ENCODE data around the gene PRDM16. TPM values are rescaled to one million over a fixed set of nuclear protein-coding genes. Genes with fewer than 3 reads are reported as not detected.

The PRDM16 gene
- total RNA-seq, 1 donor from 2014 or later = 21.4 TPM

DNA sequence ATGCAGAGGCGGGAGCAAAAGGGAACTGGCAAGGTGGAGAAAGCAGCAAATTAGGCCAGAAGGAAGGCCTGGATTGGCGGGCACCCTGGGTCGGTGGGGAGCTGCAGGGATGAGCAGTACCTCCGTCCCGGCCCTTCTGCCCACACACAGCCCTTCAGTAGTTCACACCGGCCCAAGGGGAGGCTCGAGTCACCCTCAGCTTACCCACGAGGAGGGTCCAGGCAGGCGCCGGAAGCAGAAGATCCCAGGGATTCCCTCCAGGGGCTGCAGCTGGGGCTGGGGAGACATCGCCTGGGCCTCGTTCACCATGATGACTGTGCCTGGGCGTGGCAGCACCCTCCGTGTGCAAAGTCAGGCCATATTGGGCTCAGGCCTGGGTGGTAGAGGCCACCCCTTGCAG, 190.0 kb downstream of the PRDM16 start:
- H3K4me3 Mint-ChIP-seq (ENCODE audit: unreplicated experiment) = no peak overlapping the region
- H3K9me3 Mint-ChIP-seq (ENCODE audit: unreplicated experiment) = no peaks in the 10 kb centered on the region
- H3K36me3 Mint-ChIP-seq (ENCODE audit: low read depth, unreplicated experiment) = no peaks in the 10 kb centered on the region
- DNase-seq (ENCODE audit: low spot score) = no peak
- peaks cover 14% of the 10 kb centered on the region for H3K27me3 Mint-ChIP-seq (ENCODE audit: unreplicated experiment)
- H3K27ac Mint-ChIP-seq (ENCODE audit: unreplicated experiment) = no peak overlapping the region
- no peak for TF ChIP-seq CTCF (IDR thresholded peaks at IDR 0.05; ENCODE audit: unreplicated experiment)
- H3K4me1 Mint-ChIP-seq (ENCODE audit: unreplicated experiment) = peaks cover 41% of the 10 kb centered on the region

- peak overlapping the region; percentile 69 for H3K4me3 Mint-ChIP-seq (ENCODE audit: unreplicated experiment)
- peak overlapping the region; percentile 90 for H3K27ac Mint-ChIP-seq (ENCODE audit: unreplicated experiment)
- peaks cover 40% of the 10 kb centered on the region for H3K4me1 Mint-ChIP-seq (ENCODE audit: unreplicated experiment)
- no peaks in the 10 kb centered on the region for H3K9me3 Mint-ChIP-seq (ENCODE audit: unreplicated experiment)
- no peak for DNase-seq (ENCODE audit: low spot score)
- no peak for TF ChIP-seq CTCF (IDR thresholded peaks at IDR 0.05; ENCODE audit: unreplicated experiment)
- no peaks in the 10 kb centered on the region for H3K36me3 Mint-ChIP-seq (ENCODE audit: low read depth, unreplicated experiment)
- peaks cover 23% of the 10 kb centered on the region for H3K27me3 Mint-ChIP-seq (ENCODE audit: unreplicated experiment)
Observed at GRCh38 chr1:3261007-3261968, 192.3 kb downstream of the PRDM16 start.

GRCh38 chr1:3261969-3262579, 193.1 kb downstream of the PRDM16 start:
- no peak for TF ChIP-seq CTCF (IDR thresholded peaks at IDR 0.05; ENCODE audit: unreplicated experiment)
- DNase-seq (ENCODE audit: low spot score) = no peak
- Mint-ChIP-seq H3K9me3 (ENCODE audit: unreplicated experiment) (no peaks in the 10 kb centered on the region), H3K27ac (ENCODE audit: unreplicated experiment) (peak overlapping the region; percentile 90), H3K4me1 (ENCODE audit: unreplicated experiment) (peaks cover 40% of the 10 kb centered on the region), H3K4me3 (ENCODE audit: unreplicated experiment) (peak overlapping the region; percentile 10), H3K36me3 (ENCODE audit: low read depth, unreplicated experiment) (no peaks in the 10 kb centered on the region), H3K27me3 (ENCODE audit: unreplicated experiment) (peaks cover 23% of the 10 kb centered on the region)

- Mint-ChIP-seq H3K9me3 (ENCODE audit: unreplicated experiment) (no peaks in the 10 kb centered on the region), H3K4me1 (ENCODE audit: unreplicated experiment) (peaks cover 40% of the 10 kb centered on the region), H3K27ac (ENCODE audit: unreplicated experiment) (peak overlapping the region; percentile 16), H3K4me3 (ENCODE audit: unreplicated experiment) (no peak overlapping the region), H3K36me3 (ENCODE audit: low read depth, unreplicated experiment) (no peaks in the 10 kb centered on the region), H3K27me3 (ENCODE audit: unreplicated experiment) (peaks cover 21% of the 10 kb centered on the region)
- no peak for DNase-seq (ENCODE audit: low spot score)
- TF ChIP-seq CTCF (IDR thresholded peaks at IDR 0.05; ENCODE audit: unreplicated experiment) = no peak
Observed at GRCh38 chr1:3262681-3263286, 193.8 kb downstream of the PRDM16 start.
